HepG2 (cell line): ENCODE results near the gene C1orf141. TPM values are rescaled to one million over a fixed set of nuclear protein-coding genes. Genes with fewer than 3 reads are reported as not detected.

ENCODE experiments used
- ATAC-seq: fragments of 200-7000 bp; cut with Tn5 transposase; 3 replicates; pipeline ENCODE4 v1.9.1; 2020; ENCODE audit warnings: mild to moderate bottlenecking, moderate library complexity
- BruUV-seq: library from RNA; stranded (reverse); fragments of 400-500 nt; replicated peaks from 2 replicates; lab custom pipeline; 2021; lab: Mats Ljungman, UMichigan
- CTCF ChIA-PET: fragments of 300-600 bp; formaldehyde crosslinking; extraction: SDS; loops from one replicate; lab custom pipeline; 2021; ENCODE audit warnings: low total read pairs, inconsistent platforms, low intra/inter-chr PET ratio; lab: Yijun Ruan, JAX
- POLR2A ChIA-PET: fragments of 350-600 bp; sonication (Branson Sonifier 250); formaldehyde crosslinking; loops from one replicate; lab custom pipeline; 2020; ENCODE audit warnings: antibody characterized with exemption, inconsistent platforms; lab: Yijun Ruan, JAX
- DNase-seq: peaks from one replicate; pipeline ENCODE4 v3.0.0-alpha.2; 2015; ENCODE audit warnings: low spot score
- FAIRE-seq: peaks from 3 replicates; lab custom pipeline; 2011; peaks lifted over from hg19 to GRCh38; lab: Jason Lieb, UNC
- H2AFZ ChIP-seq: one replicate; pipeline ENCODE4 v1.6.1; 2011; ENCODE audit warnings: low read length, inconsistent platforms
- H3K27ac ChIP-seq: fragments of 300-600 bp; 3 replicates; pipeline ENCODE4 v1.8.0; 2011; ENCODE audit warnings: mixed run types, mild to moderate bottlenecking, mixed read lengths, low read length, inconsistent platforms; ENCODE audit not compliant: insufficient read depth; ENCODE audit errors: extremely low read length
- H3K27me3 ChIP-seq, 2 experiments: fragments of 200-600 bp in 1 of 2; 2 replicates in 1 of 2; 3 replicates in 1 of 2; pipeline versions ENCODE4 v1.6.0 to v1.8.0; 2011; ENCODE audit warnings: low read length in 2 of 2, mild to moderate bottlenecking in 2 of 2, moderate library complexity in 2 of 2, inconsistent platforms in 1 of 2; ENCODE audit not compliant: insufficient read depth in 2 of 2, control insufficient read depth in 1 of 2
- H3K36me3 ChIP-seq, 2 experiments: fragments of 200-600 bp in 1 of 2; replicated peaks in 1 of 2; 2 replicates in 1 of 2; 3 replicates in 1 of 2; pipeline versions ENCODE4 v1.5.1 to v1.8.0; 2011; ENCODE audit warnings: low read length in 2 of 2, inconsistent platforms in 1 of 2; ENCODE audit not compliant: insufficient read depth in 2 of 2, control insufficient read depth in 1 of 2
- H3K4me1 ChIP-seq: 2 replicates; pipeline ENCODE4 v1.5.1; 2012; ENCODE audit warnings: low read length, inconsistent platforms; ENCODE audit not compliant: insufficient read depth
- H3K4me2 ChIP-seq: 2 replicates; pipeline ENCODE4 v1.6.0; 2011; ENCODE audit warnings: low read depth, low read length, inconsistent platforms
- H3K4me3 ChIP-seq, 3 experiments: fragments of 200-600 bp in 1 of 3; sonication (generic), shearing (Covaris generic) in 1 of 3; replicated peaks in 1 of 3; 2 replicates each; pipeline ENCODE4 v1.5.1; 2011 to 2016; ENCODE audit warnings: low read length in 3 of 3, inconsistent platforms in 2 of 3, low read depth in 2 of 3, mild to moderate bottlenecking in 2 of 3, control low read depth in 1 of 3, mixed read lengths in 1 of 3; ENCODE audit not compliant: insufficient read depth in 1 of 3
- H3K79me2 ChIP-seq: one replicate; pipeline ENCODE4 v1.6.1; 2011; ENCODE audit warnings: low read length, inconsistent platforms; ENCODE audit not compliant: insufficient read depth
- H3K9ac ChIP-seq: 2 replicates; pipeline ENCODE4 v1.6.0; 2011; ENCODE audit warnings: mild to moderate bottlenecking, low read depth, low read length, inconsistent platforms; ENCODE audit not compliant: insufficient read depth
- H3K9me3 ChIP-seq: 2 replicates; pipeline ENCODE4 v1.5.1; 2012; ENCODE audit warnings: mild to moderate bottlenecking, low read length
- H4K20me1 ChIP-seq: 2 replicates; pipeline ENCODE4 v1.6.0; 2011; ENCODE audit warnings: inconsistent platforms, mild to moderate bottlenecking, low read length, moderate library complexity; ENCODE audit not compliant: insufficient read depth
- ESRRA ChIP-seq: sonication (generic); formaldehyde crosslinking; IDR thresholded peaks from 2 replicates; pipeline ENCODE4 v1.5.1; 2020; ENCODE audit warnings: mild to moderate bottlenecking, low read depth, missing genetic modification reagents
- IKZF4 ChIP-seq: sonication (generic); formaldehyde crosslinking; IDR thresholded peaks from 2 replicates; pipeline ENCODE4 v1.5.1; 2020; ENCODE audit warnings: borderline replicate concordance, mild to moderate bottlenecking, low read depth, missing genetic modification reagents; ENCODE audit errors: not compliant biosample characterization
- SMC3 ChIP-seq: IDR thresholded peaks from 2 replicates; pipeline ENCODE4 v1.6.1; 2011; ENCODE audit warnings: low read length, improper control_type of control experiment
- ZNF205 ChIP-seq: IDR thresholded peaks from 2 replicates; pipeline ENCODE4 v1.6.1; 2018; ENCODE audit warnings: missing biosample characterization, missing genetic modification reagents
- ZNF431 ChIP-seq: sonication (generic); formaldehyde crosslinking; IDR thresholded peaks from 2 replicates; pipeline ENCODE4 v1.9.0; 2022; ENCODE audit warnings: missing genetic modification reagents, low read depth, mild to moderate bottlenecking, borderline replicate concordance
- ZNF724P ChIP-seq: sonication (generic); formaldehyde crosslinking; IDR thresholded peaks from 2 replicates; pipeline ENCODE4 v1.8.0; 2022; ENCODE audit warnings: missing genetic modification reagents, borderline replicate concordance
- ZNF747 ChIP-seq: sonication (generic); formaldehyde crosslinking; IDR thresholded peaks from 2 replicates; pipeline ENCODE4 v1.8.1; 2023; ENCODE audit warnings: missing genetic modification reagents, mild to moderate bottlenecking, borderline replicate concordance
- WGBS: methylation state at CpG from one replicate; pipeline ENCODE4 v1.1.6; 2017; ENCODE audit warnings: low lambda C conversion rate; 5-methylcytosine and 5-hydroxymethylcytosine counted together
- in situ Hi-C: cut with HindIII; loops from 2 replicates; pipeline ENCODE4 v1.10.0; 2017; ENCODE audit warnings: low pct_unique_long_range_greater_than_20kb; ENCODE audit not compliant: extremely low pct_ligation_motif_present
- intact Hi-C: fragments of 100-400 bp; cut with micrococcal nuclease; formaldehyde crosslinking; loops from one replicate; pipeline ENCODE4 v1.10.0; 2022; ENCODE audit not compliant: unreplicated experiment
- polyA plus RNA-seq, 8 experiments: library from polyadenylated mRNA; depleted of rRNA in 3 of 8; stranded (reverse) in 7 of 8; unstranded in 1 of 8; fragments of >200 nt; fragmentation: Illumina TruSeq in 4 of 8; extraction: Trizol in 4 of 8; gene quantifications; 2 replicates each; pipeline versions ENCODE4 v1.2.1 to v1.2.3, GENCODE V29; 2011 to 2016; ENCODE audit warnings: low read depth in 4 of 8, missing spikeins in 1 of 8, mixed read lengths in 1 of 8; ENCODE audit not compliant: insufficient read depth in 1 of 8
- total RNA-seq, 5 experiments: library from RNA; depleted of rRNA; stranded (reverse); fragments of >200 nt; fragmentation: Illumina TruSeq; extraction: Trizol; gene quantifications; 2 replicates each; pipeline ENCODE4 v1.2.3, GENCODE V29; 2016; ENCODE audit warnings: low read depth in 1 of 5
- TF ChIP-seq, protein P1 (sequence below): sonication (generic); formaldehyde crosslinking; IDR thresholded peaks from 2 replicates; pipeline ENCODE4 v1.8.1; 2023; ENCODE audit warnings: mild to moderate bottlenecking, missing genetic modification reagents
- TF ChIP-seq, protein P2 (sequence below): sonication (generic); formaldehyde crosslinking; IDR thresholded peaks from 2 replicates; pipeline ENCODE4 v1.5.0; 2020; ENCODE audit warnings: missing genetic modification reagents
- TF ChIP-seq, protein P3 (sequence below): sonication (generic); formaldehyde crosslinking; IDR thresholded peaks from 2 replicates; pipeline ENCODE4 v1.5.1; 2020; ENCODE audit warnings: missing genetic modification reagents, mild to moderate bottlenecking, borderline replicate concordance

Gene C1orf141
- total and polyA plus RNA-seq, 2 of the 13 experiments (the other 11 are each of a cell fraction or from before 2014, with no cell fraction given): not detected

DNA sequence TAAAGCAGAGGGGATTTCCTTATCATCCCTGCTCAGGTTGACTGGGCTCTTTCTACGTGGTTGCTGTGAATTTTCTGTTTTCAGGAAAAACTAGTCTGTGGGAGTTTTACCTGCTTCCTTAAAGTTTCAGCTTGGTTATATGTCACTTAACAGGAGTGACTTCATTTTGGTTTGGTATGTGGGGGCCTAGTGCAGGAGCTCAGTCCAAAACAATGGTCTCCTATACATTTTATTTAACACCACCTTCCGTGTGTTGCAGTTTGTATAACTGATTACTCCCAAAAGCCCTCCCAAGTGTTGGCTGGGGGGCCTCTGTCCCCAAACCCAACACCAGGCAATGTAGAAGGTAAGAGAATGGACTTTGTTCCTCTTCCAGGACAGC, 36.8 kb upstream of the C1orf141 start:
- Histone ChIP-seq H3K27ac (no peak overlapping the region), H3K9me3 (no peaks in the 10 kb centered on the region), H2AFZ (no peak overlapping the region), H3K4me1 (peaks cover 33% of the 10 kb centered on the region), H3K4me3 (no peak overlapping the region), H3K79me2 (no peaks in the 10 kb centered on the region), H3K36me3 (no peaks in the 10 kb centered on the region), H3K9ac (no peak overlapping the region), H3K27me3 (no peaks in the 10 kb centered on the region; a peak in 1 of 5 replicates), H4K20me1 (no peaks in the 10 kb centered on the region), H3K4me2 (no peak overlapping the region)
- DNase-seq (no peak), FAIRE-seq (no peak), ATAC-seq (no peak)
- CTCF ChIA-PET: no interaction called here
- WGBS: 0% methylated on average over 2 of the region's 2 CpGs
- POLR2A ChIA-PET: no interaction called here
- in situ Hi-C loops (no loop called here), intact Hi-C loops (no loop called here)
- no TSS peak for BruUV-seq
- TF ChIP-seq, protein P1, sequence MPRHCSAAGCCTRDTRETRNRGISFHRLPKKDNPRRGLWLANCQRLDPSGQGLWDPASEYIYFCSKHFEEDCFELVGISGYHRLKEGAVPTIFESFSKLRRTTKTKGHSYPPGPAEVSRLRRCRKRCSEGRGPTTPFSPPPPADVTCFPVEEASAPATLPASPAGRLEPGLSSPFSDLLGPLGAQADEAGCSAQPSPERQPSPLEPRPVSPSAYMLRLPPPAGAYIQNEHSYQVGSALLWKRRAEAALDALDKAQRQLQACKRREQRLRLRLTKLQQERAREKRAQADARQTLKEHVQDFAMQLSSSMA (CRISPR knock-in tag): no peak

DNA sequence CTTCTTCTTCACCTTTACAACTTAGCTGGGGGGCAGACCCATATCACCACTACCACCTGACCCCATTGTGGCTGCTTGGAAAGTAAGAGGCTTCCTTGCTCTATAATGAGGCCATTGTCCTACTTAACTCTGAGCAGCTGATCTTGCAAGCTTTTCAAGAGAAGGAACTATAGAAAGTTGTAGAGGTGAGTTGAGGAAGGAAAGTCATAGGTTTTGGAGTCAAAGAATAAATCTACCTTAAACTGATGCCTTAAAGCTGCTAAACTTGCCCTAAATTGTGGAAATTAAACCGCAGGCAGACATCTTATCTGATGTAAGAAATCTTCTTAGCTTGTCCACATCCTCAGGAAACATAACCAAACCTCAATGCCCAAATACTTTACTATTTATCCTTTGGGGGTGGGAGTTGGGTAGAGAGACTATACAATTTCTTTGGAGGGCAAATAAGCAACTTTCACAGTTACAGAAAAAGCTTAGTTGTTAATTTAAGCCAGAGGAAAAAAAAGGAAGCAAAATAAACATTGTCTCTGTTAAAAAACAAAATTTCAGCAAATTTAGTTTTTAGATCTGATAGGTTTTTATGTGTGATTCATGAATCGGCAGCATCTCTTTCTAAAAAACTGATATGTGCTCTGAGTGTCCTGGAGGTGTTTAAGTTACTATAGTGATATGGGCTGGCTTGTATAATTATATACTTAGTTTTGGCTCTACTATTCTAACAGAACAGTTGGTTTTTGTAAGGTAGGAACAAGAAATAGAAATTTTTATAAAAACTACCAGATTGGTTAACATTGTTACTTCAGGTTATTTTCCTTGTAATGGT, 36.2 kb upstream of the C1orf141 start:
- no peak overlapping the region for H3K27ac ChIP-seq
- CTCF ChIA-PET: no interaction called here
- BruUV-seq: no TSS peak
- TF ChIP-seq ZNF205 (CRISPR knock-in tag) (no peak), SMC3 (no peak), ZNF747 (CRISPR knock-in tag) (no peak), ESRRA (CRISPR knock-in tag) (no peak), ZNF724P (CRISPR knock-in tag) (no peak), ZNF431 (CRISPR knock-in tag) (no peak), IKZF4 (no peak)
- TF ChIP-seq, protein P2, sequence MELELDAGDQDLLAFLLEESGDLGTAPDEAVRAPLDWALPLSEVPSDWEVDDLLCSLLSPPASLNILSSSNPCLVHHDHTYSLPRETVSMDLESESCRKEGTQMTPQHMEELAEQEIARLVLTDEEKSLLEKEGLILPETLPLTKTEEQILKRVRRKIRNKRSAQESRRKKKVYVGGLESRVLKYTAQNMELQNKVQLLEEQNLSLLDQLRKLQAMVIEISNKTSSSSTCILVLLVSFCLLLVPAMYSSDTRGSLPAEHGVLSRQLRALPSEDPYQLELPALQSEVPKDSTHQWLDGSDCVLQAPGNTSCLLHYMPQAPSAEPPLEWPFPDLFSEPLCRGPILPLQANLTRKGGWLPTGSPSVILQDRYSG (CRISPR knock-in tag): no peak
- TF ChIP-seq, protein P3, sequence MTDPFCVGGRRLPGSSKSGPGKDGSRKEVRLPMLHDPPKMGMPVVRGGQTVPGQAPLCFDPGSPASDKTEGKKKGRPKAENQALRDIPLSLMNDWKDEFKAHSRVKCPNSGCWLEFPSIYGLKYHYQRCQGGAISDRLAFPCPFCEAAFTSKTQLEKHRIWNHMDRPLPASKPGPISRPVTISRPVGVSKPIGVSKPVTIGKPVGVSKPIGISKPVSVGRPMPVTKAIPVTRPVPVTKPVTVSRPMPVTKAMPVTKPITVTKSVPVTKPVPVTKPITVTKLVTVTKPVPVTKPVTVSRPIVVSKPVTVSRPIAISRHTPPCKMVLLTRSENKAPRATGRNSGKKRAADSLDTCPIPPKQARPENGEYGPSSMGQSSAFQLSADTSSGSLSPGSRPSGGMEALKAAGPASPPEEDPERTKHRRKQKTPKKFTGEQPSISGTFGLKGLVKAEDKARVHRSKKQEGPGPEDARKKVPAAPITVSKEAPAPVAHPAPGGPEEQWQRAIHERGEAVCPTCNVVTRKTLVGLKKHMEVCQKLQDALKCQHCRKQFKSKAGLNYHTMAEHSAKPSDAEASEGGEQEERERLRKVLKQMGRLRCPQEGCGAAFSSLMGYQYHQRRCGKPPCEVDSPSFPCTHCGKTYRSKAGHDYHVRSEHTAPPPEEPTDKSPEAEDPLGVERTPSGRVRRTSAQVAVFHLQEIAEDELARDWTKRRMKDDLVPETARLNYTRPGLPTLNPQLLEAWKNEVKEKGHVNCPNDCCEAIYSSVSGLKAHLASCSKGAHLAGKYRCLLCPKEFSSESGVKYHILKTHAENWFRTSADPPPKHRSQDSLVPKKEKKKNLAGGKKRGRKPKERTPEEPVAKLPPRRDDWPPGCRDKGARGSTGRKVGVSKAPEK (CRISPR knock-in tag): no peak

More for the DNA sequence above, 36.2 kb upstream of the C1orf141 start:
- 54% methylated on average over 2 of the region's 2 CpGs for WGBS
- Histone ChIP-seq H3K9me3 (no peaks in the 10 kb centered on the region), H3K4me1 (peaks cover 33% of the 10 kb centered on the region), H2AFZ (no peak overlapping the region), H3K4me2 (no peak overlapping the region), H3K27me3 (no peaks in the 10 kb centered on the region; a peak in 1 of 5 replicates), H3K9ac (no peak overlapping the region), H3K4me3 (no peak overlapping the region), H4K20me1 (no peaks in the 10 kb centered on the region), H3K36me3 (no peaks in the 10 kb centered on the region), H3K79me2 (no peaks in the 10 kb centered on the region)
- ATAC-seq (no peak), FAIRE-seq (no peak), DNase-seq (no peak)
- intact Hi-C loops (no loop called here), in situ Hi-C loops (no loop called here)
- POLR2A ChIA-PET: no interaction called here
